Common myeloid progenitor, CD34-positive (primary cell): ENCODE measurements around the gene BBS10.

Source experiments
- CTCF ChIA-PET: fragments of 350-600 bp; sonication (Branson Sonifier 250); formaldehyde crosslinking; loops from one replicate; lab custom pipeline; 2021; ENCODE audit warnings: antibody characterized with exemption; lab: Charles Lee
- POLR2A ChIA-PET: fragments of 350-600 bp; sonication (Branson Sonifier 250); formaldehyde crosslinking; loops from one replicate; lab custom pipeline; 2021; ENCODE audit warnings: antibody characterized with exemption; lab: Charles Lee
- DNase-seq, 3 donors: peaks; one replicate each; pipeline versions ENCODE4 v3.0.0 to v3.0.0-alpha.2; 2013
- H3K27ac ChIP-seq, 2 experiments: 1 replicate in 1 of 2; 2 replicates in 1 of 2; pipeline ENCODE4 v1.7.0; 2013; ENCODE audit warnings: inconsistent platforms in 2 of 2, low read length in 2 of 2, mild to moderate bottlenecking in 2 of 2, low read depth in 1 of 2, moderate library complexity in 1 of 2; ENCODE audit not compliant: severe bottlenecking in 2 of 2, insufficient read depth in 1 of 2, poor library complexity in 1 of 2
- H3K27me3 ChIP-seq, 5 experiments: replicated peaks in 2 of 5; 1 replicate in 3 of 5; 2 replicates in 2 of 5; pipeline versions ENCODE4 v1.6.1 to v1.7.0; 2013; ENCODE audit warnings: low read length in 4 of 5, mild to moderate bottlenecking in 2 of 5, moderate library complexity in 2 of 5, inconsistent platforms in 1 of 5; ENCODE audit not compliant: insufficient read depth in 5 of 5, control insufficient read depth in 4 of 5
- H3K36me3 ChIP-seq, 4 experiments: 1 replicate in 2 of 4; 2 replicates in 2 of 4; pipeline versions ENCODE4 v1.6.1 to v1.7.0; 2013; ENCODE audit warnings: low read length in 3 of 4, control low read depth in 1 of 4, mild to moderate bottlenecking in 1 of 4; ENCODE audit not compliant: control insufficient read depth in 4 of 4, insufficient read depth in 4 of 4
- H3K4me1 ChIP-seq, 4 experiments: 1 replicate in 3 of 4; 2 replicates in 1 of 4; pipeline versions ENCODE4 v1.6.1 to v1.7.1; 2013; ENCODE audit warnings: low read length in 3 of 4, mild to moderate bottlenecking in 3 of 4, control low read depth in 1 of 4, inconsistent platforms in 1 of 4, moderate library complexity in 1 of 4; ENCODE audit not compliant: control insufficient read depth in 4 of 4, insufficient read depth in 4 of 4; ENCODE audit errors: control extremely low read depth in 1 of 4
- H3K4me3 ChIP-seq, 7 experiments: 1 replicate in 4 of 7; 2 replicates in 3 of 7; pipeline versions ENCODE4 v1.5.1 to v1.7.0; 2013; ENCODE audit warnings: mild to moderate bottlenecking in 7 of 7, low read length in 6 of 7, moderate library complexity in 6 of 7, inconsistent platforms in 2 of 7, low read depth in 2 of 7, control low read depth in 1 of 7; ENCODE audit not compliant: insufficient read depth in 4 of 7, control insufficient read depth in 1 of 7; ENCODE audit errors: extremely low read depth in 1 of 7
- H3K9me3 ChIP-seq, 5 experiments: 1 replicate in 4 of 5; 2 replicates in 1 of 5; pipeline versions ENCODE4 v1.6.1 to v1.7.1; 2013; ENCODE audit warnings: low read length in 4 of 5, mild to moderate bottlenecking in 2 of 5, inconsistent platforms in 1 of 5, low read depth in 1 of 5, moderate library complexity in 1 of 5; ENCODE audit not compliant: control insufficient read depth in 4 of 5, insufficient read depth in 2 of 5; ENCODE audit errors: control extremely low read depth in 1 of 5
- WGBS: methylation state at CpG from one replicate; pipeline ENCODE4 v1.1.5; 2013; ENCODE audit not compliant: insufficient coverage; 5-methylcytosine and 5-hydroxymethylcytosine counted together

BBS10 gene

DNA sequence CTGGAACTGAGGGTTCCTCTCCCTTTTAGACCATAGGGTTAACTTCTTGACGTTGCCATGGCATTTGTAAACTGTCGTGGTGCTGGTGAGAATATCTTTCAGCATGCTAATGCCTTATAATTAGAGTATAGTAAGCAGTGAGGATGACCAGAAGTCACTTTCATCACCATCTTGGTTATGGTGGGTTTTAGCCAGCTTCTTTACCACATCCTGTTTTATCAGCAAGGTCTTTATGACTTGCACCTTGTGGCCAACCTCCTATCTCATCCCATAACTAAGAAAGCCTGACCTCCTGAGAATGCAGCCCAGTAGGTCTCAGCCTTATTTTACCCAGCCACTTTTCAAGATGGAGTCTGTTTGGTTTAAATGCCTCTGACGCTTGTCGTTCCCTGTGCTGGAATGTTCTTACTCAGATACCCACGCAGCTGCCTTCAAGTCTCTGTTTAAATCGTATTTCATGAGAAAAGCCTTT, 44.2 kb downstream of the BBS10 start:
- DNase-seq: no peak
- 100% methylated on average over 4 of the region's 6 CpGs for WGBS
- H3K36me3 ChIP-seq: no peaks in the 10 kb centered on the region
- ChIA-PET POLR2A (no interaction called here), CTCF (no interaction called here)
- no peaks in the 10 kb centered on the region for H3K4me1 ChIP-seq
- no peak overlapping the region for H3K27ac ChIP-seq
- no peaks in the 10 kb centered on the region for H3K9me3 ChIP-seq
- H3K4me3 ChIP-seq: no peak overlapping the region
- H3K27me3 ChIP-seq: no peaks in the 10 kb centered on the region

GRCh38 chr12:76303365-76303764, 44.9 kb downstream of the BBS10 start:
- Histone ChIP-seq H3K4me1 (no peaks in the 10 kb centered on the region), H3K9me3 (no peaks in the 10 kb centered on the region), H3K27ac (no peak overlapping the region), H3K27me3 (no peaks in the 10 kb centered on the region), H3K4me3 (no peak overlapping the region), H3K36me3 (no peaks in the 10 kb centered on the region)
- ChIA-PET CTCF (no interaction called here), POLR2A (no interaction called here)
- 100% methylated on average over 2 of the region's 2 CpGs for WGBS
- DNase-seq: no peak

DNA sequence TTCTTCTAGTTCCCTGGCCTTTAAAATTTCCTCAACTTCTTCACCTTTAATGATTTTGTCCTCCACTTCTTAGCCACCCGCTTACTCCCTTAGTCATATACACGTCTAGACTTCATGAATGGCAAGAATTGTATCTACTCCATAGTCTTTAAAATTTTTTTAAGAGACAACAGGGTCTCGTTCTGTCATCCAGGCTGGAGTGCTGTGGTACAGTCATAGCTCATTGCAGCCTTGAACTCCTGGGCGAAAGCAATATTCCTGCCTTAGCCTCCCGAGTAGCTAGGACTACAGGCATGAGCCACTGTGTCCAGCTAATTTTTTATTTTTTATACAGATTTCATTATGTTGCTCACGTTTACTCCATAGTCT, 47.9 kb downstream of the BBS10 start:
- no peaks in the 10 kb centered on the region for H3K4me1 ChIP-seq
- DNase-seq: no peak
- no peaks in the 10 kb centered on the region for H3K27me3 ChIP-seq
- 95% methylated on average over 6 of the region's 6 CpGs for WGBS
- CTCF ChIA-PET: no interaction called here
- POLR2A ChIA-PET: no interaction called here
- H3K36me3 ChIP-seq: no peaks in the 10 kb centered on the region
- H3K9me3 ChIP-seq: no peaks in the 10 kb centered on the region
- H3K27ac ChIP-seq: no peak overlapping the region
- no peak overlapping the region for H3K4me3 ChIP-seq

GRCh38 chr12:76299536-76300296, 48.5 kb downstream of the BBS10 start:
- ChIA-PET POLR2A (no interaction called here), CTCF (no interaction called here)
- Histone ChIP-seq H3K4me3 (no peak overlapping the region), H3K27me3 (no peaks in the 10 kb centered on the region), H3K27ac (no peak overlapping the region), H3K4me1 (no peaks in the 10 kb centered on the region), H3K36me3 (no peaks in the 10 kb centered on the region), H3K9me3 (no peaks in the 10 kb centered on the region)
- WGBS: 92% methylated on average over 4 of the region's 5 CpGs
- DNase-seq: no peak
